GM10847 (cell line): Measurements from ENCODE around the gene SP7.
A peak's percentile ranks its signal among the peaks of the same experiment; 100 is the strongest.

Experiments used
- POLR2A ChIP-seq: IDR thresholded peaks from 2 replicates; pipeline ENCODE4 v1.6.1; 2011; ENCODE audit not compliant: insufficient read length; ENCODE audit errors: extremely low read depth

SP7 gene

DNA sequence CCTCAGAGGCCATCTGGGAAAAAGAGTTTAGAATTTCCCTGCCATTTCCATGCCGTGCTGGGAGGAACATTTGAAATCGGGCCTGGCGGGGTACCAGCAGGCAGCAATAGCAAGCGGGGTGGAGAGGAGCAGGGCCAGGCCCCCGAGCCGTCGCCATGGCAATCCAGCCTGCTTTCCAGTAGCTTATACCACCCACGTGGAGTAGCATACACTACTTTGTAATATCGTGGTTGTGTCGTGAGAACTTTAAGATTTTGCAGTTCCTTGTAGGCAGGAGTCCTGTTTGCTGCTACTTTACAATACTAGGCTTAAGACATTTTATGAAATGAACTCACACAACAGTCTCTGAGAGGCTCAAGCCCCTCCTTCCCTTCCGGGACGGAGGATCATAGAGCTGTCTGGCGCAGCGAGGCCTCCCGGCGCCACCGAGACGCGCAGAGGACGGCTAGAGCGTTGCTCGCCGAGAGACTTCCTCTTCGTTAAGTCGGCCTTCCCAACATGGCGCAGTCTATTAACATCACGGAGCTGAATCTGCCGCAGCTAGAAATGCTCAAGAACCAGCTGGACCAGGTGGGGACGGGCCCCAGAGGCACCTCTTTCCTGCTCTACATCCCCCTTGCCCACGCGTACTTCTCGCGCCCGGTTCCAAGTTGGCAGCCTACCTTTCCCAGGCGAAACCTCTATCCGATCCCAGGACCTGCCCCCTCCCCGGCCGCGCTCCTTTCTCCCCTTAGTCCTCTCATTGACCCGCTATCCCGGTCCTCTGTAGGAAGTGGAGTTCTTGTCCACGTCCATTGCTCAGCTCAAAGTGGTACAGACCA is 40.9 kb downstream of the SP7 start, which contains the start of gene PFDN5:
PFDN5 (plus strand) TSS at position 473 of the 821 bp plus-strand sequence; CDS start at position 499, 26 bp downstream.
- TF ChIP-seq POLR2A, result peak; percentile 64

DNA sequence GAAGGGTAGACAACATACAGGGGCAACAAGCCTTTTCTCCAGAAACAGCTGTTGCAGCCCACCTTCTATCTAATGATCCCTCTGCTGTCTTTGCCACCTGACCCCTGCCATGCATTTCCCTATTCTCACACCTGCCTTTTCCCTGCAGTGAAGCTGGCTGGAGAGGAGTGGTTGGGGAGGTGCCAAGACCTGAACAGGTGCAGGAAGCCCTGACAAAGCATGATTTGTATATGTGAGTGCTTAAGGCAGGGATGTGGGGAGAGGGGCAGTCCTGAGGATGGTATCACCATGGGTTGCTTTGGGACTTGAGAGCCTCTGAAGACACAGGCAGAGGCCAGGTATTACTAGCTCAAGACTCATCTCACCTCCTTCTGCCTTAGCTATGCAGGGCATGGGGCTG is 43.7 kb downstream of the SP7 start:
- TF ChIP-seq POLR2A, result no peak

- TF ChIP-seq POLR2A, result no peak
These were observed 45.5 kb downstream of the SP7 start for GRCh38 chr12:53290661-53291060.

GRCh38 chr12:53289891-53290290 is 46.3 kb downstream of the SP7 start:
- TF ChIP-seq POLR2A, result no peak

GRCh38 chr12:53288322-53288721 is 47.8 kb downstream of the SP7 start:
- TF ChIP-seq POLR2A, result no peak

GRCh38 chr12:53287741-53288216 is 48.4 kb downstream of the SP7 start:
- no peak for TF ChIP-seq POLR2A

DNA sequence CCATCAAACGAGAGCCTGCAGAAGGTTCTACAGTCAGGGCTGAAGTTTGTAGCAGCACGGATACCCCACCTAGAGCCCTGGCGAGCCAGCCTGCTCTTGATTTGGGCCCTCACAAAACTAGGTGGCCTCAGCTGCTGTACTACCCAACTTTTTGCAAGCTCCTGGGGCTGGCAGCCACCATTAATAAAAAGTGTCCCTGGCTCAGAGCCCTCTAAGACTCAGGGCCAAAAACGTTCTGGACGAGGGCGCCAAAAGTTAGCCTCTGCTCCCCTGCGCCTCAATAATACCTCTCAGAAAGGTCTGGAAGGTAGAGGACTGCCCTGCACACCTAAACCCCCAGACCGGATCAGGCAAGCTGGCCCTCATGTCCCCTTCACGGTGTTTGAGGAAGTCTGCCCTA is 49.7 kb downstream of the SP7 start:
- TF ChIP-seq POLR2A, result no peak

- TF ChIP-seq POLR2A, result no peak
These were observed 56.2 kb downstream of the SP7 start for GRCh38 chr12:53279888-53280498.

DNA sequence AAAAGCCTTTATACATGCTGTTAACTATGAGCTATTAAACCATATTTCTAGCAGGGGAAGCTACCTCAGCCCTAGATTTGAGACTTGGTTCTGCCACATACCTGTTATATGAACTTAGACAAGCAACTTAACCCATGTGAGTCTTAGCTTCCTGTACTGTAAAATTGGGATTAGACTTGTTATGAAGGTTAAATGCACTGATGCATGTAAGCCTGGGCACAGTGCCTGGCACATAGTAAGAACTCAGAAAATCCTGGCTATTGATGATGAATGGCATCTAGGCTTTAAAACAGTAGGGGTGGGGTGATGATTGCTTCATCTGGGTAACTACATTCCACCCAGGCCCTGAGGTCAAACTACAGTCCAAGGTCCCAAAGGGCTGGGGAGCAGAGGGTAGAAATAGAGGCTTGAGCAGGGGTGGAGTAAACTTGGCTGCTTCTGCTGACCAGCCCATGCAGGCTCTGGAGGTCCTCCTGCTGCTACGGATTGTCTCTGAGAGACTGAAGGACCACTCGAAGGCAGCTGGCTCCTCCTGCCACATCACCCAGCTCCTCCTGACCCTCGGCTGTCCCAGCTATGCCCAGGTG is 56.8 kb downstream of the SP7 start:
- TF ChIP-seq POLR2A, result no peak

- no peak for TF ChIP-seq POLR2A
These were observed 58.2 kb downstream of the SP7 start for GRCh38 chr12:53277981-53278380.
